ENCODE measurements around the gene KIR3DL3.
"Not testable (repeated sequence)": the region's sequence is repeated elsewhere in the genome, so short reads cannot be mapped to it uniquely, and the experiment has no call there.

Gene KIR3DL3

GRCh38 chr19:54729416-54730188 lies 5.4 kb downstream of the KIR3DL3 start:
- in situ Hi-C loops (cut with MboI; ENCODE audit: low sequenced_read_pairs): no loop called here

- in situ Hi-C loops (cut with MboI; ENCODE audit: low sequenced_read_pairs): no loop called here
Observed at GRCh38 chr19:54731191-54731590, 6.9 kb downstream of the KIR3DL3 start.

- in situ Hi-C loops (cut with MboI; ENCODE audit: low sequenced_read_pairs): not testable (repeated sequence)
Observed at GRCh38 chr19:54738306-54738705, 14.1 kb downstream of the KIR3DL3 start, which contains the start of gene KIR2DL3. TSS of gene KIR2DL3 (plus strand) at chr19:54738513. CDS start at chr19:54738546, 33 bp downstream.

- in situ Hi-C loops (cut with MboI; ENCODE audit: low sequenced_read_pairs): no loop called here
Observed at GRCh38 chr19:54738715-54739114, 14.5 kb downstream of the KIR3DL3 start.

- in situ Hi-C loops (cut with MboI; ENCODE audit: low sequenced_read_pairs): no loop called here
Observed at GRCh38 chr19:54739587-54740497, 15.6 kb downstream of the KIR3DL3 start.

- in situ Hi-C loops (cut with MboI; ENCODE audit: low sequenced_read_pairs): not testable (repeated sequence)
Observed at GRCh38 chr19:54741950-54742349, 17.7 kb downstream of the KIR3DL3 start.

GRCh38 chr19:54744080-54744479 lies 19.8 kb downstream of the KIR3DL3 start:
- in situ Hi-C loops (cut with MboI; ENCODE audit: low sequenced_read_pairs): not testable (repeated sequence)

GRCh38 chr19:54747614-54748322 lies 23.5 kb downstream of the KIR3DL3 start:
- in situ Hi-C loops (cut with MboI; ENCODE audit: low sequenced_read_pairs): not testable (repeated sequence)

- in situ Hi-C loops (cut with MboI; ENCODE audit: low sequenced_read_pairs): not testable (repeated sequence)
Observed at GRCh38 chr19:54750276-54750675, 26.0 kb downstream of the KIR3DL3 start.

- in situ Hi-C loops (cut with MboI; ENCODE audit: low sequenced_read_pairs): not testable (repeated sequence)
Observed at GRCh38 chr19:54756204-54757110, 32.2 kb downstream of the KIR3DL3 start.

- in situ Hi-C loops (cut with MboI; ENCODE audit: low sequenced_read_pairs): not testable (repeated sequence)
Observed at GRCh38 chr19:54758577-54758976, 34.3 kb downstream of the KIR3DL3 start.

GRCh38 chr19:54764219-54764618 lies 40.0 kb downstream of the KIR3DL3 start:
- in situ Hi-C loops (cut with MboI; ENCODE audit: low sequenced_read_pairs): not testable (repeated sequence)

GRCh38 chr19:54766464-54766863 lies 42.2 kb downstream of the KIR3DL3 start:
- in situ Hi-C loops (cut with MboI; ENCODE audit: low sequenced_read_pairs): not testable (repeated sequence)

GRCh38 chr19:54769646-54770045 lies 45.4 kb downstream of the KIR3DL3 start, which contains the start of gene KIR2DL1:
TSS of gene KIR2DL1 (plus strand) at chr19:54769793. CDS start at chr19:54769851, 58 bp downstream.
- in situ Hi-C loops (cut with MboI; ENCODE audit: low sequenced_read_pairs): not testable (repeated sequence)

GRCh38 chr19:54770511-54770910 lies 46.3 kb downstream of the KIR3DL3 start:
- in situ Hi-C loops (cut with MboI; ENCODE audit: low sequenced_read_pairs): not testable (repeated sequence)

- in situ Hi-C loops (cut with MboI; ENCODE audit: low sequenced_read_pairs): not testable (repeated sequence)
Observed at GRCh38 chr19:54771018-54771960, 47.0 kb downstream of the KIR3DL3 start.

- in situ Hi-C loops (cut with MboI; ENCODE audit: low sequenced_read_pairs): not testable (repeated sequence)
Observed at GRCh38 chr19:54772666-54773065, 48.4 kb downstream of the KIR3DL3 start.

GRCh38 chr19:54775095-54775815 lies 51.0 kb downstream of the KIR3DL3 start:
- in situ Hi-C loops (cut with MboI; ENCODE audit: low sequenced_read_pairs): not testable (repeated sequence)

All from HL-60/S4 treated with retinoic acid at 250 ng/mL for 4 days and 3 days (cell line).